NCI-H1694 (cell line): ENCODE measurements around the gene MCAT.
A peak's percentile ranks its signal among the peaks of the same experiment; 100 is the strongest.
"Not testable (repeated sequence)": the region's sequence is repeated elsewhere in the genome, so short reads cannot be mapped to it uniquely, and the experiment has no call there.

Source experiments
- DNase-seq: peaks from one replicate; lab custom pipeline; 2025; lab: John Stamatoyannopoulos, UW

MCAT gene

GRCh38 chr22:43154887-43155536 lies 11.8 kb upstream of the MCAT start:
- no peak for DNase-seq

GRCh38 chr22:43153899-43154298 lies 10.7 kb upstream of the MCAT start:
- no peak for DNase-seq

- peak; percentile 33 for DNase-seq
Measured at GRCh38 chr22:43152357-43153071, 9.3 kb upstream of the MCAT start.

GRCh38 chr22:43152003-43152356 lies 8.8 kb upstream of the MCAT start:
- no peak for DNase-seq

- no peak for DNase-seq
Measured at GRCh38 chr22:43151251-43152002, 8.2 kb upstream of the MCAT start, which contains the start of gene TSPO. Gene TSPO, plus strand, starts transcription at chr22:43151559. Its CDS starts 7,680 bp downstream, at chr22:43159239.

- no peak for DNase-seq
Measured at GRCh38 chr22:43150731-43151206, 7.6 kb upstream of the MCAT start.

GRCh38 chr22:43148581-43148980 lies 5.4 kb upstream of the MCAT start:
- no peak for DNase-seq

GRCh38 chr22:43147821-43148220 lies 4.6 kb upstream of the MCAT start:
- no peak for DNase-seq

GRCh38 chr22:43146332-43146731 lies 3.1 kb upstream of the MCAT start:
- DNase-seq: not testable (repeated sequence)

- DNase-seq: not testable (repeated sequence)
Measured at GRCh38 chr22:43145371-43145770, 2.2 kb upstream of the MCAT start.

- no peak for DNase-seq
Measured at GRCh38 chr22:43144949-43145348, 1.8 kb upstream of the MCAT start.

- no peak for DNase-seq
Measured at GRCh38 chr22:43136801-43137200, 6.4 kb downstream of the MCAT start.

GRCh38 chr22:43136255-43136654 lies 6.9 kb downstream of the MCAT start:
- peak; percentile 27 for DNase-seq

GRCh38 chr22:43135565-43135964 lies 7.6 kb downstream of the MCAT start:
- DNase-seq: no peak

- DNase-seq: no peak
Measured at GRCh38 chr22:43134553-43134952, 8.6 kb downstream of the MCAT start.

- no peak for DNase-seq
Measured at GRCh38 chr22:43133401-43133800, 9.8 kb downstream of the MCAT start.

GRCh38 chr22:43131773-43132501 lies 11.3 kb downstream of the MCAT start:
- DNase-seq: no peak

GRCh38 chr22:43129426-43130425 lies 13.5 kb downstream of the MCAT start:
- DNase-seq: no peak

GRCh38 chr22:43128928-43129424 lies 14.2 kb downstream of the MCAT start:
- DNase-seq: no peak

- DNase-seq: no peak
Measured at GRCh38 chr22:43128116-43128515, 15.1 kb downstream of the MCAT start.
